CD4-positive, CD25-positive, alpha-beta regulatory T cell (primary cell): ENCODE measurements around the gene TAF10. TPM values are rescaled to one million over a fixed set of nuclear protein-coding genes. Genes with fewer than 3 reads are reported as not detected.
A peak's percentile ranks its signal among the peaks of the same experiment; 100 is the strongest.

Experiments used
- ATAC-seq, 2 donors: fragments of 150-1000 bp; cut with Tn5 transposase; one replicate each; pipeline ENCODE4 v1.10.0; 2021; ENCODE audit warnings: low read depth in 2 of 2, moderate number of reproducible peaks in 2 of 2, moderate library complexity in 1 of 2
- DNase-seq, 3 donors: peaks; one replicate each; pipeline versions ENCODE4 v3.0.0 to v3.0.0-alpha.2; 2012 to 2022; ENCODE audit warnings: mixed read lengths in 1 of 3
- H3K27ac ChIP-seq: one replicate; pipeline ENCODE4 v1.7.0; 2013; ENCODE audit warnings: mild to moderate bottlenecking, low read length; ENCODE audit not compliant: insufficient read depth, poor library complexity, severe bottlenecking
- H3K27me3 ChIP-seq: one replicate; pipeline ENCODE4 v1.7.0; 2013; ENCODE audit warnings: low read length; ENCODE audit not compliant: control insufficient read depth, insufficient read depth
- H3K36me3 ChIP-seq: one replicate; pipeline ENCODE4 v1.7.0; 2013; ENCODE audit warnings: mild to moderate bottlenecking, low read length, moderate library complexity; ENCODE audit not compliant: control insufficient read depth, insufficient read depth
- H3K4me1 ChIP-seq: 2 replicates; pipeline ENCODE4 v1.7.0; 2013; ENCODE audit warnings: mild to moderate bottlenecking, low read length; ENCODE audit not compliant: insufficient read depth, control insufficient read depth, poor library complexity, severe bottlenecking
- H3K4me3 ChIP-seq: one replicate; pipeline ENCODE4 v1.7.0; 2013; ENCODE audit warnings: low read depth, mild to moderate bottlenecking, low read length, moderate library complexity
- H3K9me3 ChIP-seq, 2 experiments: 1 replicate in 1 of 2; 2 replicates in 1 of 2; pipeline ENCODE4 v1.7.0; 2013; ENCODE audit warnings: low read length in 2 of 2, mild to moderate bottlenecking in 1 of 2, moderate library complexity in 1 of 2; ENCODE audit not compliant: control insufficient read depth in 2 of 2
- H3K27ac Mint-ChIP-seq, 3 donors: one replicate each; pipeline ENCODE4 v1.8.0; 2020 to 2022; ENCODE audit warnings: mild to moderate bottlenecking in 3 of 3, mixed read lengths in 3 of 3, moderate library complexity in 2 of 3
- H3K27me3 Mint-ChIP-seq: one replicate; pipeline ENCODE4 v1.8.0; 2022; ENCODE audit warnings: mild to moderate bottlenecking, mixed read lengths
- H3K36me3 Mint-ChIP-seq: one replicate; pipeline ENCODE4 v1.8.0; 2020; ENCODE audit warnings: mixed read lengths
- H3K4me1 Mint-ChIP-seq, 4 donors: one replicate each; pipeline ENCODE4 v1.8.0; 2020 to 2022; ENCODE audit warnings: mixed read lengths in 4 of 4, mild to moderate bottlenecking in 1 of 4
- H3K4me3 Mint-ChIP-seq, 4 donors: one replicate each; pipeline ENCODE4 v1.8.0; 2020 to 2022; ENCODE audit warnings: mild to moderate bottlenecking in 4 of 4, mixed read lengths in 4 of 4, moderate library complexity in 3 of 4
- H3K9me3 Mint-ChIP-seq, 7 donors: one replicate each; pipeline ENCODE4 v1.8.0; 2020 to 2022; ENCODE audit warnings: mixed read lengths in 7 of 7, mild to moderate bottlenecking in 3 of 7, moderate library complexity in 2 of 7
- polyA plus RNA-seq, 4 donors: library from polyadenylated mRNA; unstranded; fragments of 300-500 nt; fragmentation: Illumina TruSeq; gene quantifications; one replicate each; pipeline ENCODE4 v1.2.3, GENCODE V29; 2021
- total RNA-seq: library from RNA; stranded (reverse); gene quantifications from one replicate; pipeline ENCODE4 v1.2.3, GENCODE V29; 2022

The TAF10 gene
- total and polyA plus RNA-seq, 5 donors from 2014 or later: 125 to 386 (median 259) TPM

DNA sequence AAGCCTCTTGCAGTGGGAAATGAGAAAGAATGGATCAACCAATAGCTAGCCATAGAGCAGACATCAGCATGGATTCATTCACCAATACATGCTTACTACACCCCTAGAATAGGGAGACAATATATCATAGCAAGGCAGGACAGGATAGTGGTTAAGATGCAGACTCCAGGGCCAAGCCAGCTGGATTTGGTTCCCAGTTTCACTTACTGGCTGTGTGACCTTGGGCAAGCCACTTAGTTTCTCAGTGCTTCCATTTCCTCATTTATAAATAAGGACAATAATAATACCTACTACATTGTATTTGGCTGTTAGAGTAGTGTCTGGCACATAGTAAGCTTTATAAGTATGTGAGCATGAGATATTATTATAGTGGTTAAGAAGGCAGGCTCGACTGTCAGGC is 36.5 kb upstream of the TAF10 start:
- ATAC-seq (no peak), DNase-seq (no peak)
- Histone ChIP-seq H3K36me3 (no peaks in the 10 kb centered on the region), H3K9me3 (no peaks in the 10 kb centered on the region), H3K27me3 (peaks cover 13% of the 10 kb centered on the region), H3K4me1 (peaks cover 43% of the 10 kb centered on the region), H3K27ac (peak overlapping the region; percentile 14), H3K4me3 (no peak overlapping the region)
- H3K9me3 Mint-ChIP-seq: no peaks in the 10 kb centered on the region
- no peak overlapping the region for H3K4me3 Mint-ChIP-seq
- H3K36me3 Mint-ChIP-seq: no peaks in the 10 kb centered on the region
- no peak overlapping the region for H3K27ac Mint-ChIP-seq
- H3K27me3 Mint-ChIP-seq: no peaks in the 10 kb centered on the region
- H3K4me1 Mint-ChIP-seq: no peaks in the 10 kb centered on the region

DNA sequence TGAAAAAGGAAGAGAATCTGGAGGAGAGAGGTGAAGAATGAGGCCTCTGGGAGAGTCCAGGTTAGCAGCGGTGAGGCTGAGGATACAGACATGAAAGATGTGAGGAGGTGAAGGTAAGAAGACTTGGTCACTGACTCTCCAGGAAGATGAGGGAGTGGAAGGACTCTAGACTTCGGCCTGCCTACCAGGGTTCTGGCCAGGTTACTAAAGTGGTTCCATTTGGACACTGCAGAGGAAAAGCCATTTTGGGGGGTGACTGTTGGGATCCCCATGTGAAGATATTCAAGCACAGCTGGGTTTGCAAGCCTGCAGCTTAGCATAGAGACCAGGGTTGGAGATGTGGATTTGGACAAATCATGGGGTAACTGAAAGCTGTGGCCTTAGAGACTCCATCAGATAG is 35.8 kb upstream of the TAF10 start:
- no peak for DNase-seq
- H3K27me3 ChIP-seq: peaks cover 13% of the 10 kb centered on the region
- ATAC-seq: no peak

DNA sequence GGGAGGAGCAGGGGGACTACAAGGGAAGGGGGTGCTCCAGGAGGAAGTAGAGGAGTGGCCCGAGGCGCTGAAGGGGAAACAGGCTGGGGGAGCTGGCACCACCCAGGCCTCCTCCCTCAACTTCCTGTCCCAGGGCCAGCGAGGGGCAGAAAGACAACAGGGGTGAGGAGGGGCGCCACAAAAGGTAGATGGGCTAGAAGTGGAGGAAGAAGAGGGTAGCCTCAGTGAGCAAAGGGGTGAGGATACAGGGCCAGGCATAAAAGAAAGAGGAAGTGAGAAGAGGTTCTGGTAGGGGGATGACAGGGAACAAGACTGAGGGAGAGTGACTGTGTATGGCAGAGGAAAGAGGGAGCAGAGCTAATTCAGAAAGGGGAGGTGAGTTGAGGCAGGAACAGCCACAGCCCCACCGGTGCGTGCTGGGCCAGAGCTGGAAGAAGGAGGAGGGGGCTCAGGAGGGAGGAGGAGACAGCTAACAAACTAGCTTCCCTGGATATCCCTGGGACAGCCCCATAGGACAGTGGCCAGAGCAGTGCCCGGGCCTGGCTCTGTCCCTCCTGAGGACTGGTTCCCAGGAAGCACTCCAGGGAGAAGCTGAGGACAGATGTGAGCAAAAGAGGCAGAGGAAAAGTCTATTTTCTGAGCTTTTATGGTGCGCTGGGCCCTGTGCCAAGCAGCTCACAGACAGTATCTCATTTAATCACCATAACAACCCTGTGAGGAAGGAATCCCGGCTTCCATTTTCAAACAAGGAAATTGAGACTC is 35.1 kb upstream of the TAF10 start:
- no peaks in the 10 kb centered on the region for H3K27me3 Mint-ChIP-seq
- no peaks in the 10 kb centered on the region for H3K36me3 ChIP-seq
- H3K27ac ChIP-seq: peak overlapping the region; percentile 81
- DNase-seq: peak in 2 of 3 donors; percentile 34 to 82
- no peak overlapping the region for H3K4me3 Mint-ChIP-seq
- ATAC-seq: peak; percentile 62 to 69
- H3K9me3 Mint-ChIP-seq: no peaks in the 10 kb centered on the region
- peak overlapping the region; percentile 39 for H3K4me3 ChIP-seq
- no peaks in the 10 kb centered on the region for H3K4me1 Mint-ChIP-seq
- H3K9me3 ChIP-seq: no peaks in the 10 kb centered on the region
- H3K36me3 Mint-ChIP-seq: no peaks in the 10 kb centered on the region
- peaks cover 7% of the 10 kb centered on the region for H3K27me3 ChIP-seq
- peaks cover 49% of the 10 kb centered on the region for H3K4me1 ChIP-seq
- H3K27ac Mint-ChIP-seq: no peak overlapping the region

More for the DNA sequence above, 35.8 kb upstream of the TAF10 start:
- no peak overlapping the region for H3K4me3 ChIP-seq
- H3K27me3 Mint-ChIP-seq: no peaks in the 10 kb centered on the region
- H3K9me3 ChIP-seq: no peaks in the 10 kb centered on the region
- no peaks in the 10 kb centered on the region for H3K36me3 ChIP-seq
- no peaks in the 10 kb centered on the region for H3K9me3 Mint-ChIP-seq
- no peak overlapping the region for H3K4me3 Mint-ChIP-seq
- no peak overlapping the region for H3K27ac Mint-ChIP-seq
- no peaks in the 10 kb centered on the region for H3K36me3 Mint-ChIP-seq
- H3K4me1 ChIP-seq: peaks cover 46% of the 10 kb centered on the region
- peak overlapping the region; percentile 38 for H3K27ac ChIP-seq
- H3K4me1 Mint-ChIP-seq: no peaks in the 10 kb centered on the region

DNA sequence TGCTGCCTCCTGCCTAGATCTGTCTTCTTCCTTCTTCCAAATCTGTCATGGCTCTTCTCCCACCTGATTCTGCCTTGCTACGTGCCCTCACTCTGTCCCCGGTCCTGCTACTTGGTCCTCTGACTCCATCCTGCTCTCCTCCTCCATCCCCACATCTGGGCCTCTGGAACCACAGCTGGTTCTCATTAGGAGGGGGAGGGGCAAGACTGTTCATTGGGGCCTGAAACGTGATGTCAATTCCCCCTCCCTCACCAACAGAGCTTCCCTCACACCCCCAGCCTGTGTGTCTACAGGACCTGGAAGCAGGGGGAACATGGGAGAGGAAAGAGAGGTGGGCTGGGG is 34.5 kb upstream of the TAF10 start:
- H3K4me3 Mint-ChIP-seq: no peak overlapping the region
- H3K4me1 ChIP-seq: peaks cover 49% of the 10 kb centered on the region

DNA sequence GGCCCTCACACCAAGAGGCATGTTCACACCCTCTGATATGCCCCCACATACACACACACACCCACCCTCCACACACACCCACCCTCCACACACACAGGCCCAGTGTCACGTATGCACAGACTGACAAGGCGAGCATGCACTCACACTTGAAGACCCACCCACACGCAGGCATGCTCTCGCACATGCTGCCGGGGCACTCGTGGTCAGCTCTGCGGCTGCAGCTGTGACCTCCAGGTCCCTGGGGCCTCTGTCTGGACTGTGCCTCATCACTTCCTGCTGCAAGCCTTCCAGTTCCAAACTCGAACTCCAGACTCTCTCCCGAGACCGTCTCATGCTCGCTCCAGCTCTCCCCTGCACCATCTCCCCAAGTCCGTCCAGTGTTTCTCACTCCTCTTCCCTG is 34.1 kb upstream of the TAF10 start:
- H3K4me3 Mint-ChIP-seq: peak overlapping the region in 1 of 4 donors; percentile 46
- no peaks in the 10 kb centered on the region for H3K4me1 Mint-ChIP-seq
- Histone ChIP-seq H3K9me3 (no peaks in the 10 kb centered on the region), H3K4me1 (peaks cover 49% of the 10 kb centered on the region), H3K4me3 (peak overlapping the region; percentile 49), H3K27me3 (peaks cover 5% of the 10 kb centered on the region), H3K27ac (peak overlapping the region; percentile 81), H3K36me3 (no peaks in the 10 kb centered on the region)
- no peak for DNase-seq
- H3K27me3 Mint-ChIP-seq: no peaks in the 10 kb centered on the region
- H3K36me3 Mint-ChIP-seq: no peaks in the 10 kb centered on the region
- ATAC-seq: no peak
- no peak overlapping the region for H3K27ac Mint-ChIP-seq
- H3K9me3 Mint-ChIP-seq: no peaks in the 10 kb centered on the region

More for the DNA sequence above, 34.5 kb upstream of the TAF10 start:
- no peaks in the 10 kb centered on the region for H3K4me1 Mint-ChIP-seq
- no peaks in the 10 kb centered on the region for H3K27me3 Mint-ChIP-seq
- Histone ChIP-seq H3K9me3 (no peaks in the 10 kb centered on the region), H3K27ac (peak overlapping the region; percentile 81), H3K36me3 (no peaks in the 10 kb centered on the region), H3K4me3 (peak overlapping the region; percentile 49), H3K27me3 (peaks cover 7% of the 10 kb centered on the region)
- no peaks in the 10 kb centered on the region for H3K36me3 Mint-ChIP-seq
- ATAC-seq (peak in 1 of 2 donors; percentile 7), DNase-seq (no peak)
- no peak overlapping the region for H3K27ac Mint-ChIP-seq
- no peaks in the 10 kb centered on the region for H3K9me3 Mint-ChIP-seq

DNA sequence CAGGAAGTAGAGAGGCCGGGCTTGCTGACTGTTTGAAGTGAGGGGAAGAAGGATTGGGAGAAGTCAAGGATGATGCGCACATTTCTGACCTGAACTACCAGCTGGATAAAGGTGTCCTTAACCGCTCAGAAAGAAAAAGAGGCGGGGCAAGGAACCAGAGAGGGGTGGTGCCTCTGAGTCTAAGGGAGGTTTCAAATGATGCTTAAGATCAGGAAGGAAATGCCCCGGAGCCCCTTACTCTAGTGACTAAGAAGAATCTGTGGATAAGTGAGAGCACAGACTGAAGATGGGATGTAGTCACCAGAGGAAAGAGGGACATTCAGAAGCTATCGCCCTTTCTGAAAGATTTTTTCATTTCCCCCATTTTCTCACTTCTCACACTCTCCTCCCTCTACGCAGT is 30.9 kb upstream of the TAF10 start:
- Histone ChIP-seq H3K27me3 (peaks cover 2% of the 10 kb centered on the region), H3K27ac (no peak overlapping the region), H3K36me3 (no peaks in the 10 kb centered on the region), H3K4me1 (peaks cover 43% of the 10 kb centered on the region), H3K9me3 (no peaks in the 10 kb centered on the region), H3K4me3 (no peak overlapping the region)
- no peaks in the 10 kb centered on the region for H3K27me3 Mint-ChIP-seq
- no peaks in the 10 kb centered on the region for H3K9me3 Mint-ChIP-seq
- no peak overlapping the region for H3K4me3 Mint-ChIP-seq
- H3K27ac Mint-ChIP-seq: no peak overlapping the region
- ATAC-seq: no peak
- H3K36me3 Mint-ChIP-seq: peaks cover 7% of the 10 kb centered on the region
- peak in 1 of 3 donors; percentile 30 for DNase-seq
- H3K4me1 Mint-ChIP-seq: peaks cover 0 to 4% (median 0%) of the 10 kb centered on the region in 4 donors

DNA sequence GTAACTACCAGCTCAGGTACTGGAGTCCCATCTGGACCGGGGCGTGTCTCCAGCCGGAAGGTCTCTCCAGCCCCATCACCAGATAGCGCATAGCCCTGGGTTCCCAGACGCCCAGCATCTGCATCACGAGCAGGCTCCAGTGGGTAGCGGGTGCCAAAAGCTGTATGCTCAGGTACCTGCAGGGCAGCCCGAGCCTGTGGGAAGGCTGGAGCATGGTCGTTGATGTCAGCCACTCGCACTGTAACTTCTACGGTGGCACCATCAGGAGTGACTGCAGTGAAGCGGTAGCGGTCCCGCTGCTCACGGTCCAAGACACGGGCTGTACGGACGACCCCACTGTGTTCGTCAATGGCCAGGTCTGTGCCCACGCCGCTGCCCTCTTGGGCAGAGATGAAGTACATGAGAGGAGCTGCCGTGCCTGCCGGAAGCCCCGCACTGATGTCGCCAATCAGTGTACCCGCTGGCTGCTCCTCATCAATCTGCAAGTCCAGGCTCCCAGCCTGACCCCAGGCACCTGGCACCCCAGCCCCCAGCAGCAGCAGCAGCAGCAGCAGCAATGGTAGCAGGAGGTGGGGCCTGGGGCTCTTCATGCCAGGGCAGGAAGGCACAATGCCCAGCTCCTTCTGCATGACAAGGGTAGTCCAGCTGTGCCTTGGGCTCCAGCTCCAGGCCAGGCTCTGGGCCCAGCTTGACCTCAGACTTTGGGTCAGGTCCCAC is 29.1 kb upstream of the TAF10 start:
- Mint-ChIP-seq H3K9me3 (no peaks in the 10 kb centered on the region), H3K36me3 (peaks cover 7% of the 10 kb centered on the region), H3K27me3 (no peaks in the 10 kb centered on the region), H3K4me1 (peaks cover 0 to 4% (median 0%) of the 10 kb centered on the region in 4 donors), H3K4me3 (no peak overlapping the region), H3K27ac (no peak overlapping the region)
- Histone ChIP-seq H3K4me1 (peaks cover 24% of the 10 kb centered on the region), H3K36me3 (no peaks in the 10 kb centered on the region), H3K9me3 (no peaks in the 10 kb centered on the region), H3K27ac (no peak overlapping the region), H3K27me3 (peaks cover 2% of the 10 kb centered on the region), H3K4me3 (no peak overlapping the region)
- DNase-seq (no peak), ATAC-seq (no peak)
